GM18873 (cell line): ENCODE measurements around the gene ZNF287.

ENCODE experiments used
- ATAC-seq: cut with Tn5 transposase; IDR thresholded peaks from one replicate; pipeline ENCODE4 v1.9.1; 2021; ENCODE audit warnings: mild to moderate bottlenecking, moderate library complexity, moderate number of reproducible peaks; ENCODE audit not compliant: unreplicated experiment, low FRiP score

Gene ZNF287

GRCh38 chr17:16517477-16517876 is 51.5 kb downstream of the ZNF287 start:
- no peak for ATAC-seq

GRCh38 chr17:16516594-16517051 is 52.4 kb downstream of the ZNF287 start:
- no peak for ATAC-seq

- no peak for ATAC-seq
Measured at GRCh38 chr17:16515933-16516332, 53.1 kb downstream of the ZNF287 start.

GRCh38 chr17:16513873-16514272 is 55.1 kb downstream of the ZNF287 start:
- ATAC-seq, result no peak

GRCh38 chr17:16512011-16512410 is 57.0 kb downstream of the ZNF287 start:
- no peak for ATAC-seq

GRCh38 chr17:16511593-16511992 is 57.4 kb downstream of the ZNF287 start:
- ATAC-seq, result no peak

- ATAC-seq, result no peak
Measured at GRCh38 chr17:16507918-16508533, 61.0 kb downstream of the ZNF287 start.

GRCh38 chr17:16506188-16506587 is 62.8 kb downstream of the ZNF287 start:
- ATAC-seq, result no peak

GRCh38 chr17:16504984-16505383 is 64.0 kb downstream of the ZNF287 start:
- ATAC-seq, result no peak
